AG04450 (cell line): ENCODE results near the gene MYO1H. TPM values are rescaled to one million over a fixed set of nuclear protein-coding genes. Genes with fewer than 3 reads are reported as not detected.
A peak's percentile ranks its signal among the peaks of the same experiment; 100 is the strongest.

Experiments
- CTCF ChIA-PET: fragments of 300-600, 350-600 bp; formaldehyde crosslinking; extraction: SDS; loops from one replicate; lab custom pipeline; 2022; ENCODE audit warnings: antibody characterized with exemption, inconsistent platforms; lab: Charles Lee
- POLR2A ChIA-PET: fragments of 350-600 bp; formaldehyde crosslinking; extraction: SDS; loops from one replicate; lab custom pipeline; 2021; ENCODE audit warnings: antibody characterized with exemption, inconsistent platforms; lab: Yijun Ruan, JAX
- DNase-seq: peaks from one replicate; pipeline ENCODE4 v3.0.0-alpha.2; 2011; ENCODE audit warnings: low read depth, low spot score
- H3K27ac ChIP-seq: one replicate; pipeline ENCODE4 v1.5.1; 2012; ENCODE audit warnings: low read depth, low read length, control low read depth
- H3K27me3 ChIP-seq: one replicate; pipeline ENCODE4 v1.6.0; 2012; ENCODE audit warnings: low read length; ENCODE audit not compliant: control insufficient read depth, insufficient read depth
- H3K4me3 ChIP-seq: 2 replicates; pipeline ENCODE4 v1.5.1; 2011; ENCODE audit warnings: mild to moderate bottlenecking, low read depth, low read length, control low read depth
- H3K9me3 ChIP-seq: 2 replicates; pipeline ENCODE4 v1.5.1; 2012; ENCODE audit warnings: low read length; ENCODE audit not compliant: control insufficient read depth, insufficient read depth
- polyA plus RNA-seq: library from polyadenylated mRNA; depleted of rRNA; stranded (reverse); fragments of >200 nt; gene quantifications from 2 replicates; pipeline ENCODE4 v1.2.3, GENCODE V29; 2011
- TF ChIP-seq, protein P1 (sequence below): IDR thresholded peaks from 2 replicates; pipeline ENCODE4 v1.5.1; 2011; ENCODE audit warnings: low read depth, low read length, control low read depth, inconsistent platforms

The MYO1H gene
- polyA plus RNA-seq, 1 experiment, result not detected

DNA sequence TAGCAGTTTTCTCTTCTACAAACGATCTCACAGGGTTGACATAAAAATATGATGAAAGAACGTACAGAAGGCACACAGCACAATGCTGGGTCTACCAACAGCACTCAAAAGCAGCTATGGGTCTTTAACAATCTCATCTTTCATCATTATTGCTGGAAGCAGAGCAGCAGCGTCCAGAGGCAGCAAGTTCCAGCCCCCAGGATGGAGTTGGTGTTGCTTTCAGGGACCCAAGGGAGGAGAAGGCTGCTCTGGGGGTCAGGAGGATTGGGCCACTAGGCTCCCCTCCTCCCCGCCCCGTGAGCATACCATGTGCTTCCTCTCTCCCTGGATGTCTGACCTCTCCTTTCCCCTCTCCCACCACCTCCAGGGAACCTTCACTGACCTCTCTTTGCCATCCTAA, 116.1 kb downstream of the MYO1H start:
- Histone ChIP-seq H3K4me3 (peak overlapping the region; percentile 48), H3K27me3 (no peaks in the 10 kb centered on the region), H3K9me3 (no peaks in the 10 kb centered on the region), H3K27ac (peak overlapping the region; percentile 98)
- CTCF ChIA-PET, result interaction anchor here (1.4 to 2.4 kb wide), 2 partner anchors 31 to 36 kb away, joined by 7 to 9 read pairs; no protein-coding TSS in a partner anchor
- DNase-seq, result no peak
- POLR2A ChIA-PET, result interaction anchor here (0.8 to 2.6 kb wide), 8 partner anchors 9 to 110 kb away, joined by 3 to 10 read pairs (median 4); partner anchors contain the start of genes MMAB and MVK
- TF ChIP-seq, protein P1, sequence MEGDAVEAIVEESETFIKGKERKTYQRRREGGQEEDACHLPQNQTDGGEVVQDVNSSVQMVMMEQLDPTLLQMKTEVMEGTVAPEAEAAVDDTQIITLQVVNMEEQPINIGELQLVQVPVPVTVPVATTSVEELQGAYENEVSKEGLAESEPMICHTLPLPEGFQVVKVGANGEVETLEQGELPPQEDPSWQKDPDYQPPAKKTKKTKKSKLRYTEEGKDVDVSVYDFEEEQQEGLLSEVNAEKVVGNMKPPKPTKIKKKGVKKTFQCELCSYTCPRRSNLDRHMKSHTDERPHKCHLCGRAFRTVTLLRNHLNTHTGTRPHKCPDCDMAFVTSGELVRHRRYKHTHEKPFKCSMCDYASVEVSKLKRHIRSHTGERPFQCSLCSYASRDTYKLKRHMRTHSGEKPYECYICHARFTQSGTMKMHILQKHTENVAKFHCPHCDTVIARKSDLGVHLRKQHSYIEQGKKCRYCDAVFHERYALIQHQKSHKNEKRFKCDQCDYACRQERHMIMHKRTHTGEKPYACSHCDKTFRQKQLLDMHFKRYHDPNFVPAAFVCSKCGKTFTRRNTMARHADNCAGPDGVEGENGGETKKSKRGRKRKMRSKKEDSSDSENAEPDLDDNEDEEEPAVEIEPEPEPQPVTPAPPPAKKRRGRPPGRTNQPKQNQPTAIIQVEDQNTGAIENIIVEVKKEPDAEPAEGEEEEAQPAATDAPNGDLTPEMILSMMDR, result no peak

DNA sequence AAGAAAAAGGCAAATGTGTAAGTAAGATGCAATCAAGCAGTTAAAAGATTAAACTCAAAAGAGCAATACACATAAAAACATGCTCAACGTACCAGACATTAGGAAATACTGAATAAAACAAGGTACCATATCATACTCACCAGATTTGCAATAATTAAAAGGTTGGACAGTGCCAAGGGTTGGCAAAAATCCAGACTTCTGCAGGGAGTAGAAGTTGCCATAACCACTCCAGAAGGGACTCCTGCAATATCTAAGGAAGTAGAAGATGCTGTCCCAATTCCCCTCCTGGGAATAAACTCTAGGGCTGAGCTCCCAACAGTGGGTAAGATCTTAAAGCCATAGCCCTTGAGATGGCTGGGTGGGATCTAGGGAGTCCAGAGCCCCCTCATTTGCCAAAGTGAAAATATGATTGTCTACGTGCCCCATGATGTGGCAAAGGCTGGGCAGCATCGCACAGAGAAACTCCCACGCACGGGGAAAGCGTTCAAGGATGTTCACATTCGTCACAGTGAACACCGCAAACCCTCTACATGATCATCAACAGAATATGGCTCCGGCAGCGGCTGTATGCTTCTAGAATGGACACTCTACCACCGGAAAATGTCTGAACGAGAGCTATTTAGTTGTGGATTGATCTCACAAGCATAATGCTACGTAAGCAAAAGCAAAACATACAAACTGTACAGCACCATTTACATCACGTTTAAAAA, 117.1 kb downstream of the MYO1H start:
- Histone ChIP-seq H3K9me3 (no peaks in the 10 kb centered on the region), H3K27ac (peak overlapping the region; percentile 98), H3K27me3 (no peaks in the 10 kb centered on the region), H3K4me3 (no peak overlapping the region)
- DNase-seq, result no peak
- TF ChIP-seq, protein P1, result no peak
- POLR2A ChIA-PET, result no interaction called here
- CTCF ChIA-PET, result interaction anchor here (1.0 to 1.1 kb wide), 2 partner anchors 12 to 37 kb away, joined by 3 to 5 read pairs; no protein-coding TSS in a partner anchor

DNA sequence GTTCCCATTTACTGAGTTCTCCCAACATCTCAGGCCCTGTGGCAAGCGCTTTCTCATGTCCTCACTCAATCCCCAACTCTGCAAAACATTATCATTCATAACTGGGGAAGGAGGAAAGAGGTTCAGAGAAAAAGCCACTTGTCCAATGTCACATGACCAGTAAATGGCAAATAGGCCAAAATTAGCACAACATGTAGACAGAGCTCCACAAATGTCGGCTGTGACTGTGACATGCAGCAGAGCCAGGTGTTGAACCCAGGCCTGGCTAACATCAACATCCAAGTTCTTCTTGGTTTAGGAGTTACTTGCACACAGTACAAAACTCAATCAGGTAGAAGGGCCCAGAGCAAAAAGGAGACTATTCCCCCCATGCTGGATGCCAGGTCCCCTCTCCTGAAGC, 118.6 kb downstream of the MYO1H start:
- no peaks in the 10 kb centered on the region for H3K9me3 ChIP-seq
- no peaks in the 10 kb centered on the region for H3K27me3 ChIP-seq
- ChIA-PET CTCF (no interaction called here), POLR2A (no interaction called here)
- H3K27ac ChIP-seq, result no peak overlapping the region
- TF ChIP-seq, protein P1, result no peak
- DNase-seq, result no peak
- no peak overlapping the region for H3K4me3 ChIP-seq

DNA sequence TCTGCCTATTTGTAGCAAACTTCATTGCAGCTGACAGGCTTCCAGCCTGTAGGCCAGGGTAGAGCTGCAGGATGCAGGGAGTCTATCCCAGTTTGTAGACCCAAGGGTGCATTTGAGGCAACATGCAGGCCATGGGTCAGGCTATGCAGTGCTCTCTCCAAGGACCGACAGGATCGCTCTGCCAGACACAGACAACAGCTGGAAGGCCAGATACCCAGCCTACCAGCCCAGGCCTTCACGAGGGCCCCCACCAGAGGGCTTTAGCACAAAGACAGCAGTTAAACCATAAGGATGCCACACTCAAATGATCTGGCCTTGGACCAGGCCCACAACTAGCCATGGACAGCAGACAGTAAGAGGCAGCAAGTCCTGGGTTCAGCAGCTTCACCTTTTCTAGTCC, 119.1 kb downstream of the MYO1H start:
- no peaks in the 10 kb centered on the region for H3K9me3 ChIP-seq
- POLR2A ChIA-PET, result no interaction called here
- no peak overlapping the region for H3K4me3 ChIP-seq
- peak overlapping the region; percentile 31 for H3K27ac ChIP-seq
- TF ChIP-seq, protein P1, result no peak
- no peaks in the 10 kb centered on the region for H3K27me3 ChIP-seq
- no peak for DNase-seq
- CTCF ChIA-PET, result no interaction called here

DNA sequence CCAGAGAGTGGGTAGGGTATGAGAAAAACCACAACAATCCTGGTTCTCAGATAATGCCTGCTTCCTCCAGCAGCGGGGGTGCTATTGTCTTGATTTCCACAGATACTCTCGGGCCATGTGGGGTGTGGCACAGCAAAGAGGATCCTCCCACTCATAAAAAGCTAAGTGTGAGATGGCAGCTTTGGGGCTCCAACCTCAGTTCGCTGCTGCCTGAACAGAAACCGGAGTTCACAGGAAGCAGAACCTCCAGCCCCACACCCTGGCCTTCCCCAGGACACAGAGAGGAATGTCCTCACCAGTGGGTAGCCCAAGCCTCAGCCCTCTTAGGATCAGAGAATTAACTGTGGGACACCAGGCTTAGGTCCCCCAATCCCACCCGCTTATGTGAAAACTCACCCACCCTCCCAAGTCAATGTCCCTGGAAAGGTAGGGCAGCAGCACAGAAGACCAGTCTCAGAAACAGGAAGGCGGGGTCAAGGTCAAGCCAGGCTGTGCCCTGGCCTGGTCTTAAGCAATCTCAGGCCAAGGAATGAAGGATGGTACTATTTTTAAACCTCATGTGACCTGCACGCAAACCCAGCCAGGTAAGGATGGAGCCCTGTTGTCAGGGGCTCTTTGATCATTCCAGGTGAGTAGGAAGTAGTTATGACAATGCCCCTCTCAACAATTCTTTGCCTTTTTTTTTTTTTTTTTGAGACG, 120.4 kb downstream of the MYO1H start:
- Histone ChIP-seq H3K27me3 (no peaks in the 10 kb centered on the region), H3K27ac (no peak overlapping the region), H3K4me3 (no peak overlapping the region), H3K9me3 (no peaks in the 10 kb centered on the region)
- POLR2A ChIA-PET, result interaction anchor here (0.6 kb wide), 1 partner anchor 37 kb away, joined by 3 read pairs; no protein-coding TSS in a partner anchor
- TF ChIP-seq, protein P1, result no peak
- CTCF ChIA-PET, result no interaction called here
- no peak for DNase-seq
